ENCODE results near the gene SETD5. TPM values are rescaled to one million over a fixed set of nuclear protein-coding genes. Genes with fewer than 3 reads are reported as not detected.

SETD5 gene
- total RNA-seq, 1 donor from 2014 or later = 35.9 TPM

GRCh38 chr3:9508781-9509180, 111.4 kb downstream of the SETD5 start:
- DNase-seq (ENCODE audit: low read depth in 2 of 2) = no peak

- no peak for DNase-seq (ENCODE audit: low read depth in 2 of 2)
Measured at GRCh38 chr3:9512456-9513045, 115.1 kb downstream of the SETD5 start.

- DNase-seq (ENCODE audit: low read depth in 2 of 2) = no peak
Measured at GRCh38 chr3:9514306-9514705, 116.9 kb downstream of the SETD5 start.

- no peak for DNase-seq (ENCODE audit: low read depth in 2 of 2)
Measured at GRCh38 chr3:9514956-9515355, 117.5 kb downstream of the SETD5 start.

GRCh38 chr3:9525078-9525477, 127.7 kb downstream of the SETD5 start:
- DNase-seq (ENCODE audit: low read depth in 2 of 2) = no peak

Other genes with a start within 250 kb of the SETD5 start
- 0.44 and 8.3 TPM in 2 replicates for gene SRGAP3, start 148.0 kb upstream of the SETD5 start, total RNA-seq
- 15.7 and 21.4 TPM in 2 replicates for gene THUMPD3, start 34.6 kb upstream of the SETD5 start, total RNA-seq
- gene LHFPL4, start 156.2 kb downstream of the SETD5 start, total RNA-seq = under 0.01 TPM in 2 replicates